GM12872 (cell line): ENCODE data around the gene TANK.

Source experiments
- TF ChIP-seq, protein P1 (sequence below): IDR thresholded peaks from 3 replicates; pipeline ENCODE4 v1.5.1; 2011; ENCODE audit warnings: low read depth, mild to moderate bottlenecking, low read length, moderate library complexity; ENCODE audit not compliant: insufficient read depth

Gene TANK

GRCh38 chr2:161164161-161164560 lies 3.9 kb downstream of the TANK start:
- TF ChIP-seq, protein P1, sequence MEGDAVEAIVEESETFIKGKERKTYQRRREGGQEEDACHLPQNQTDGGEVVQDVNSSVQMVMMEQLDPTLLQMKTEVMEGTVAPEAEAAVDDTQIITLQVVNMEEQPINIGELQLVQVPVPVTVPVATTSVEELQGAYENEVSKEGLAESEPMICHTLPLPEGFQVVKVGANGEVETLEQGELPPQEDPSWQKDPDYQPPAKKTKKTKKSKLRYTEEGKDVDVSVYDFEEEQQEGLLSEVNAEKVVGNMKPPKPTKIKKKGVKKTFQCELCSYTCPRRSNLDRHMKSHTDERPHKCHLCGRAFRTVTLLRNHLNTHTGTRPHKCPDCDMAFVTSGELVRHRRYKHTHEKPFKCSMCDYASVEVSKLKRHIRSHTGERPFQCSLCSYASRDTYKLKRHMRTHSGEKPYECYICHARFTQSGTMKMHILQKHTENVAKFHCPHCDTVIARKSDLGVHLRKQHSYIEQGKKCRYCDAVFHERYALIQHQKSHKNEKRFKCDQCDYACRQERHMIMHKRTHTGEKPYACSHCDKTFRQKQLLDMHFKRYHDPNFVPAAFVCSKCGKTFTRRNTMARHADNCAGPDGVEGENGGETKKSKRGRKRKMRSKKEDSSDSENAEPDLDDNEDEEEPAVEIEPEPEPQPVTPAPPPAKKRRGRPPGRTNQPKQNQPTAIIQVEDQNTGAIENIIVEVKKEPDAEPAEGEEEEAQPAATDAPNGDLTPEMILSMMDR: no peak

DNA sequence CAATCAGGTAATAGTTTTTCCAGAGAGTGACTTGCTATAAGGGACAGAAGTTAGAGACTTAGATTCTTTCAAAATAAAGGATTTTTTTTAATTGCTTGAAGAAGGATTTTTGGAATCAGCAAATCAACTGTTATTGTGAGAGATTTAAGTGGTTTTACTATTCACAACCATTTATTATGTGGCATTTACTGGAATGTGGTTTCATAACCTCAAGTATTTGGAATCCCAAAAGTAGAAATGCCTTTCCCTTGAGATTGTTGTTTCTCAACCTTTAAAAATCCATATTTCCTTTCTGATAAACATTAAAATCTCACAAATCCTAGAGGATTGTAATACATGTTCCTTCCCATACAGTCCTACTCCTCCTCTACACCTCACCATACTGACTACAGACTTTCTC lies 5.0 kb downstream of the TANK start:
- TF ChIP-seq, protein P1: no peak

DNA sequence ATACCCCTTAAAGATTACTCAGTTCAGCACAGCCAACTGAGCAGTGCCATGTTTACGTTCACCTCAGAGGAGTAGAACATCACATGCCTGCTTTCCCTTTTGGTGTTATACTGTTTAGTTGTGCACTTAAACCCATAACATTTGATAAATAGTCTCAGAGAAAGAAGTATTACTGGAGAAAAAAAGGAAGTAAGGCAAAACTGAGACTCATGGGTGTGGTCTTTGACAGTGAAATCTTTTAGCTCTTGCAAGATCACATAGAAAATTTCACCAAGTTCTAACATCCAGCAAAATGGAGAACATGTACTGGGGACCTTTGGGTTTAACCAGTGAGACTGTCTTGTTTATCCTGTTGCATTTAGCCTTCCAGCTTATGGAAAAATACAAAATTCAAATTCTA lies 5.6 kb downstream of the TANK start:
- TF ChIP-seq, protein P1: no peak

DNA sequence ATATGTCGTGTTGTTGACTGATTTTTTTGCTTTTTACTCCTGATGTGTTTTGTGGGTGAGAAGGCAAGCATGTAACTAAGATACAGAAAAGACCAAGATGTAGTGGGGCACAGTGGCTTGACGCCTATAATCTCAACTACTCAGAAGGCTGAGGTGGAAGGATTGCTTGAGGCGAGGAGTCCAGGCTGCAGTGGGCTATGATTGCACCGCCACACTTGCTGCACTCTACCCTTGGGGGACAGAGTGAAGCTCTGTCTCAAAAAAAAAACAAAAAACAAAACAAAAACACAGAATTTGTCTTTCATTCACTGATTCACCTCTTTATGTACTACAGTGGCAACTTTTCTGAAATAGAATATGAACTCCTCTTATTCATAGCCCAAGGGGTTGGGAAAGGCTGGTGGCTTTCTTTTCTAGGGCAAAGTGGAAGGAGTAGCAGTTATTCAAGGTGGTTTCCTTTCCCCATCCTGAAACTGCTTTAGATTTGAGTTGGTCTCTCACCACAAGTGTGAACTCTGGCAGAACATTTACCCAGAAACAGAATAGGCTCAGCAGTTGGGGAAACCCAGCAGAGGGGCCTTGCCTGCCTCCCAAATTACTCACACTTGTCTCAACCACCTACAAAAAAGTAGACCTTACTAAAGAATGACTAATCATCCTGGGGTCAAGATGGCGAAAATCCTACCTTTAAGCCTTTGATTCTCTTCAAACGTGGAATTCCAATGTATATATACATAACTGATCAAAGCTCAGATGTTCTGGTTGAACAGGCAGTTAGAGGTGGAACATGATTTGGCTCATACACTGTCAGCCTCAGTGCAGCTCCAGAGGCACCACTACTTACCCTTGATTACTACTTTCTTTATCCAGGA lies 6.5 kb downstream of the TANK start:
- TF ChIP-seq, protein P1: no peak

- TF ChIP-seq, protein P1: no peak
Measured at GRCh38 chr2:161169335-161169734, 9.1 kb downstream of the TANK start.

GRCh38 chr2:161170377-161170776 lies 10.1 kb downstream of the TANK start:
- TF ChIP-seq, protein P1: no peak

GRCh38 chr2:161170958-161171932 lies 11.0 kb downstream of the TANK start:
- TF ChIP-seq, protein P1: no peak
